HUES6 (cell line): ENCODE results near the gene MACF1.
A peak's percentile ranks its signal among the peaks of the same experiment; 100 is the strongest.

ENCODE experiments used
- H3K27ac ChIP-seq: 2 replicates; pipeline ENCODE4 v1.7.0; 2013; ENCODE audit warnings: low read depth, mild to moderate bottlenecking, low read length, inconsistent platforms
- H3K27me3 ChIP-seq: 2 replicates; pipeline ENCODE4 v1.6.1; 2013; ENCODE audit warnings: low read length; ENCODE audit not compliant: control insufficient read depth, insufficient read depth
- H3K36me3 ChIP-seq: 2 replicates; pipeline ENCODE4 v1.6.1; 2013; ENCODE audit warnings: low read length; ENCODE audit not compliant: control insufficient read depth, insufficient read depth
- H3K4me1 ChIP-seq: 2 replicates; pipeline ENCODE4 v1.6.1; 2013; ENCODE audit warnings: low read length; ENCODE audit not compliant: control insufficient read depth, insufficient read depth
- H3K4me3 ChIP-seq: 2 replicates; pipeline ENCODE4 v1.5.1; 2013; ENCODE audit warnings: low read depth, low read length
- H3K9ac ChIP-seq: one replicate; pipeline ENCODE4 v1.6.1; 2013; ENCODE audit warnings: mild to moderate bottlenecking, low read length
- H3K9me3 ChIP-seq: 2 replicates; pipeline ENCODE4 v1.6.1; 2013; ENCODE audit warnings: low read depth, low read length; ENCODE audit not compliant: control insufficient read depth, insufficient read depth

Gene MACF1

GRCh38 chr1:39269349-39269748 is 64.9 kb downstream of the MACF1 start:
- no peaks in the 10 kb centered on the region for H3K36me3 ChIP-seq
- no peaks in the 10 kb centered on the region for H3K9me3 ChIP-seq
- H3K27ac ChIP-seq = peak overlapping the region; percentile 55; the same call in 1 of the 2 replicates
- peak overlapping the region; percentile 49 for H3K9ac ChIP-seq
- H3K4me3 ChIP-seq = peak overlapping the region; percentile 52
- no peaks in the 10 kb centered on the region for H3K27me3 ChIP-seq
- H3K4me1 ChIP-seq = peaks cover 64% of the 10 kb centered on the region

- Histone ChIP-seq H3K9me3 (no peaks in the 10 kb centered on the region), H3K27me3 (no peaks in the 10 kb centered on the region), H3K9ac (peak overlapping the region; percentile 49), H3K4me3 (peak overlapping the region; percentile 52), H3K4me1 (peaks cover 64% of the 10 kb centered on the region), H3K27ac (peak overlapping the region; percentile 55; the same call in 1 of the 2 replicates), H3K36me3 (no peaks in the 10 kb centered on the region)
Observed at GRCh38 chr1:39269791-39270342, 65.4 kb downstream of the MACF1 start.

GRCh38 chr1:39270368-39270767 is 65.9 kb downstream of the MACF1 start:
- H3K9me3 ChIP-seq = no peaks in the 10 kb centered on the region
- peak overlapping the region; percentile 49 for H3K9ac ChIP-seq
- no peaks in the 10 kb centered on the region for H3K27me3 ChIP-seq
- peak overlapping the region; percentile 52 for H3K4me3 ChIP-seq
- H3K36me3 ChIP-seq = no peaks in the 10 kb centered on the region
- peaks cover 63% of the 10 kb centered on the region for H3K4me1 ChIP-seq
- H3K27ac ChIP-seq = peak overlapping the region; percentile 55; the same call in 1 of the 2 replicates

- no peaks in the 10 kb centered on the region for H3K9me3 ChIP-seq
- H3K36me3 ChIP-seq = no peaks in the 10 kb centered on the region
- H3K4me1 ChIP-seq = peaks cover 61% of the 10 kb centered on the region
- H3K27ac ChIP-seq = no peak overlapping the region
- no peak overlapping the region for H3K9ac ChIP-seq
- H3K27me3 ChIP-seq = no peaks in the 10 kb centered on the region
- H3K4me3 ChIP-seq = no peak overlapping the region
Observed at GRCh38 chr1:39272027-39272797, 67.7 kb downstream of the MACF1 start.

- H3K36me3 ChIP-seq = no peaks in the 10 kb centered on the region
- H3K4me3 ChIP-seq = no peak overlapping the region
- H3K27me3 ChIP-seq = no peaks in the 10 kb centered on the region
- H3K4me1 ChIP-seq = peaks cover 61% of the 10 kb centered on the region
- H3K9ac ChIP-seq = no peak overlapping the region
- H3K27ac ChIP-seq = no peak overlapping the region
- H3K9me3 ChIP-seq = no peaks in the 10 kb centered on the region
Observed at GRCh38 chr1:39272798-39273469, 68.4 kb downstream of the MACF1 start.

- Histone ChIP-seq H3K9ac (peak overlapping the region; percentile 61), H3K4me1 (peaks cover 49% of the 10 kb centered on the region), H3K9me3 (no peaks in the 10 kb centered on the region), H3K27me3 (no peaks in the 10 kb centered on the region), H3K36me3 (no peaks in the 10 kb centered on the region), H3K4me3 (no peak overlapping the region), H3K27ac (no peak overlapping the region)
Observed at GRCh38 chr1:39275836-39276507, 71.5 kb downstream of the MACF1 start.

- H3K36me3 ChIP-seq = peaks cover 10% of the 10 kb centered on the region
- H3K27me3 ChIP-seq = no peaks in the 10 kb centered on the region
- peak overlapping the region; percentile 38; the same call in 1 of the 2 replicates for H3K27ac ChIP-seq
- no peaks in the 10 kb centered on the region for H3K9me3 ChIP-seq
- H3K9ac ChIP-seq = no peak overlapping the region
- no peak overlapping the region for H3K4me3 ChIP-seq
- peaks cover 44% of the 10 kb centered on the region for H3K4me1 ChIP-seq
Observed at GRCh38 chr1:39277879-39278278, 73.4 kb downstream of the MACF1 start.

- Histone ChIP-seq H3K4me3 (no peak overlapping the region), H3K9ac (no peak overlapping the region), H3K27me3 (no peaks in the 10 kb centered on the region), H3K27ac (0 out of 2 replicates have a peak overlapping the region, but pooled peaks have one; percentile 1), H3K36me3 (peaks cover 56% of the 10 kb centered on the region), H3K9me3 (no peaks in the 10 kb centered on the region), H3K4me1 (peaks cover 23% of the 10 kb centered on the region)
Observed at GRCh38 chr1:39282537-39283216, 78.2 kb downstream of the MACF1 start.

GRCh38 chr1:39283858-39284257 is 79.4 kb downstream of the MACF1 start:
- H3K9ac ChIP-seq = no peak overlapping the region
- H3K9me3 ChIP-seq = 0 out of 2 replicates have a peak, but pooled peaks cover 2% of the 10 kb centered on the region
- no peaks in the 10 kb centered on the region for H3K27me3 ChIP-seq
- H3K27ac ChIP-seq = no peak overlapping the region
- H3K36me3 ChIP-seq = peaks cover 66% of the 10 kb centered on the region
- H3K4me3 ChIP-seq = no peak overlapping the region
- peaks cover 11% of the 10 kb centered on the region for H3K4me1 ChIP-seq

GRCh38 chr1:39287541-39287940 is 83.0 kb downstream of the MACF1 start:
- Histone ChIP-seq H3K4me3 (no peak overlapping the region), H3K9me3 (0 out of 2 replicates have a peak, but pooled peaks cover 2% of the 10 kb centered on the region), H3K36me3 (peaks cover 83% of the 10 kb centered on the region), H3K27me3 (no peaks in the 10 kb centered on the region), H3K4me1 (0 out of 2 replicates have a peak, but pooled peaks cover under 1% of the 10 kb centered on the region), H3K9ac (no peak overlapping the region), H3K27ac (no peak overlapping the region)
